Smooth muscle cell (in vitro differentiated cells): ENCODE measurements around the gene CGB1. TPM values are rescaled to one million over a fixed set of nuclear protein-coding genes. Genes with fewer than 3 reads are reported as not detected.
"Not testable (repeated sequence)": the region's sequence is repeated elsewhere in the genome, so short reads cannot be mapped to it uniquely, and the experiment has no call there.

Source experiments
- DNase-seq: peaks from one replicate; lab custom pipeline; 2025; ENCODE audit not compliant: unreplicated experiment; lab: John Stamatoyannopoulos, UW
- H2AFZ ChIP-seq: fragments of 200-600 bp; sonication (generic); 2 replicates; pipeline ENCODE4 v1.6.0; 2016; ENCODE audit warnings: antibody characterized with exemption, low read depth, mild to moderate bottlenecking
- H3F3A ChIP-seq: fragments of 200-600 bp; sonication (generic); 2 replicates; pipeline ENCODE4 v1.6.0; 2017; ENCODE audit warnings: antibody characterized with exemption, low read depth
- H3K27ac ChIP-seq: fragments of 200-600 bp; sonication (generic); 2 replicates; pipeline ENCODE4 v1.5.1; 2016; ENCODE audit warnings: low read depth, mild to moderate bottlenecking
- H3K27me3 ChIP-seq: fragments of 200-600 bp; sonication (generic); 2 replicates; pipeline ENCODE4 v1.6.1; 2016; ENCODE audit warnings: low read depth, mild to moderate bottlenecking
- H3K36me3 ChIP-seq: fragments of 200-600 bp; sonication (generic); 2 replicates; pipeline ENCODE4 v1.5.1; 2016; ENCODE audit warnings: low read depth
- H3K4me1 ChIP-seq: fragments of 200-600 bp; sonication (generic); 2 replicates; pipeline ENCODE4 v1.5.1; 2016; ENCODE audit warnings: low read depth
- H3K4me2 ChIP-seq: fragments of 200-600 bp; sonication (generic); 2 replicates; pipeline ENCODE4 v1.6.0; 2016; ENCODE audit warnings: mild to moderate bottlenecking
- H3K4me3 ChIP-seq: fragments of 200-600 bp; sonication (generic); 2 replicates; pipeline ENCODE4 v1.5.1; 2016; ENCODE audit warnings: mild to moderate bottlenecking
- H3K79me2 ChIP-seq: fragments of 200-600 bp; sonication (generic); 2 replicates; pipeline ENCODE4 v1.6.0; 2016; ENCODE audit warnings: low read depth, mild to moderate bottlenecking
- H3K9ac ChIP-seq: fragments of 200-600 bp; sonication (generic); 2 replicates; pipeline ENCODE4 v1.6.0; 2016; ENCODE audit warnings: low read depth
- H3K9me3 ChIP-seq: fragments of 200-600 bp; sonication (generic); replicated peaks from 2 replicates; pipeline ENCODE4 v1.5.1; 2016; ENCODE audit warnings: low read depth
- H4K20me1 ChIP-seq: fragments of 200-600 bp; sonication (generic); 2 replicates; pipeline ENCODE4 v1.6.0; 2016; ENCODE audit warnings: low read depth
- CTCF ChIP-seq: fragments of 200-600 bp; sonication (generic); IDR thresholded peaks from 2 replicates; pipeline ENCODE4 v1.5.1; 2017; ENCODE audit warnings: borderline replicate concordance, mild to moderate bottlenecking, antibody characterized with exemption; ENCODE audit not compliant: insufficient read depth, poor library complexity, severe bottlenecking
- WGBS: methylation state at CpG from one replicate; pipeline ENCODE4 v1.1.7; 2016; ENCODE audit warnings: low lambda C conversion rate; 5-methylcytosine and 5-hydroxymethylcytosine counted together
- polyA plus RNA-seq: library from polyadenylated mRNA; unstranded; fragments of >200 nt; fragmentation: Nextera tagmentation; extraction: Ambion mirVana; gene quantifications from 2 replicates; pipeline ENCODE4 v1.2.1, GENCODE V29; 2016
- total RNA-seq: library from RNA; depleted of rRNA; stranded (reverse); fragments of >200 nt; gene quantifications from 2 replicates; pipeline ENCODE4 v1.2.3, GENCODE V29; 2014

CGB1 gene
- total and polyA plus RNA-seq, 2 experiments from 2014 or later, result not detected

DNA sequence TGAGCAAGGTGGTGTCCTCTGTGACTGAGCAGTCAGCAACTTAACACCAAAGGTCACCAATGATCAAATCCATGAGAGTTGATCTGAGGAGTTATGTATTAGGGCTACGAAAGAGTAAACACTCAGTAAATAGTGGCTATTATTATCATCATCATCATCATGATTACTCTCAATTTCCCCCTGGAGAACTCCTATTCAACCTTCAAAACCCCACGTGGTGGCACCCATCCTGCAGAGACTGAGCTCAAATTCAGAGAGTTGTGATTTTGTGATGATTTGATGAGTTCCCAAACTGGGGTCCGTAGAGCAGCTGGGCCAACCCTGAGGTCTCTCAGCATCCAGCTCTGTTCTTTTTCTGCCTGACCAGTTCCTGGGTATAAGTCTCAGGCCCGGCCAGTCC lies 13.1 kb upstream of the CGB1 start:
- not testable (repeated sequence) for H3K4me1 ChIP-seq, H3K4me2 ChIP-seq, H3K4me3 ChIP-seq, H3K9ac ChIP-seq, H4K20me1 ChIP-seq, H3F3A ChIP-seq, H3K9me3 ChIP-seq, H3K36me3 ChIP-seq, H3K27me3 ChIP-seq, DNase-seq, H3K79me2 ChIP-seq, H2AFZ ChIP-seq
- H3K27ac ChIP-seq, result peak overlapping the region; percentile 53
- 87% methylated on average over 3 of the region's 4 CpGs for WGBS

DNA sequence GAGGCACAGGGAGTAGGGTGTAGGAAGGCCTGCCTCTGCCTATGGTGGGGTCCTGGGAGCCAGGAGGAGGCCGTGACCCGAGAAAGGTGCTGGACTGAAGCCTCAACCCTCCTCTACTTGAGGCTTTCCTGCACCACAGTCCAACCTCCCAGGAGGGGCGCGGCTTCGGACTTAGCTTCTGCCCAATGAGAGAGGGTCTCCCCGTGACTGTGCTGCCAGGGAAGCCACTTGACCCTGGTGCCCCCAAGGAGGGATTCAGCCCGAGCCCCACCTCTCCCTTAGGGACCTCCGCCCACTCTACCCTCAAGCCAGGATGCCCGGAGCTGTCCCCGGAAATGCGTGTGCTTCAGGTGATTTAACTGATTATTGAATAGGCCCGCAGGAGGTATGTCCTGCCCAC lies 12.3 kb upstream of the CGB1 start, which contains the start of gene CGB8:
CGB8 (minus strand) TSS at position 101 of the 400 bp plus-strand sequence. CDS start 372 bp downstream, outside the sequence.
- H3K36me3 ChIP-seq, H3K4me3 ChIP-seq, H2AFZ ChIP-seq, H3K9ac ChIP-seq, H3K4me2 ChIP-seq, H4K20me1 ChIP-seq, H3K27me3 ChIP-seq, H3K79me2 ChIP-seq, H3K4me1 ChIP-seq, H3K27ac ChIP-seq, DNase-seq, H3F3A ChIP-seq, H3K9me3 ChIP-seq: not testable (repeated sequence)
- 83% methylated on average over 10 of the region's 12 CpGs for WGBS

GRCh38 chr19:49043548-49043947 lies 6.9 kb upstream of the CGB1 start, which contains the start of gene CGB5:
Gene CGB5 (plus strand): TSS chr19:49043848. CDS start chr19:49044210, 362 bp downstream.
- not testable (repeated sequence) for H4K20me1 ChIP-seq, H3K79me2 ChIP-seq, H3K4me3 ChIP-seq, H3K27me3 ChIP-seq, H3K9ac ChIP-seq, DNase-seq, H3F3A ChIP-seq, H2AFZ ChIP-seq, H3K4me2 ChIP-seq, H3K27ac ChIP-seq, H3K36me3 ChIP-seq, H3K4me1 ChIP-seq, H3K9me3 ChIP-seq
- WGBS, result 83% methylated on average over 15 of the region's 15 CpGs

DNA sequence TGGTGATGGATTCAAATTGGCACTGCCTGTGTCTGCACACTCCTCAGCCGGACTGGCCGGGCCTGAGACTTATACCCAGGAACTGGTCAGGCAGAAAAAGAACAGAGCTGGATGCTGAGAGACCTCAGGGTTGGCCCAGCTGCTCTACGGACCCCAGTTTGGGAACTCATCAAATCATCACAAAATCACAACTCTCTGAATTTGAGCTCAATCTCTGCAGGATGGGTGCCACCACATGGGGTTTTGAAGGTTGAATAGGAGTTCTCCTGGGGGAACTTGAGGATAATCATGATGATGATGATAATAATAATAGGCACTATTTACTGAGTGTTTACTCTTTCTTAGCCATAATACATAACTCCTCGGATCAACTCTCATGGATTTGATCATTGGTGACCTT lies 6.0 kb upstream of the CGB1 start:
- H4K20me1 ChIP-seq, H3K4me3 ChIP-seq, H3K4me1 ChIP-seq, H3K27ac ChIP-seq, H3F3A ChIP-seq, H3K4me2 ChIP-seq, H2AFZ ChIP-seq, H3K9ac ChIP-seq, H3K79me2 ChIP-seq, H3K36me3 ChIP-seq, DNase-seq, H3K9me3 ChIP-seq, H3K27me3 ChIP-seq: not testable (repeated sequence)
- WGBS, result 99% methylated on average over 3 of the region's 4 CpGs

GRCh38 chr19:49042177-49042576 lies 5.5 kb upstream of the CGB1 start:
- no peaks in the 10 kb centered on the region for H3K36me3 ChIP-seq
- H3K27ac ChIP-seq, result no peak overlapping the region
- no peak overlapping the region for H2AFZ ChIP-seq
- H4K20me1 ChIP-seq, result no peaks in the 10 kb centered on the region
- H3K27me3 ChIP-seq, result no peaks in the 10 kb centered on the region
- H3K4me1 ChIP-seq, result no peaks in the 10 kb centered on the region
- peak overlapping the region; percentile 28 for H3K4me2 ChIP-seq
- WGBS, result 61% methylated on average over 17 of the region's 17 CpGs
- H3K79me2 ChIP-seq, result no peaks in the 10 kb centered on the region
- TF ChIP-seq CTCF, result no peak
- H3K9ac ChIP-seq, result no peak overlapping the region
- H3K9me3 ChIP-seq, result no peaks in the 10 kb centered on the region
- H3F3A ChIP-seq, result no peaks in the 10 kb centered on the region
- DNase-seq, result no peak
- no peak overlapping the region for H3K4me3 ChIP-seq

DNA sequence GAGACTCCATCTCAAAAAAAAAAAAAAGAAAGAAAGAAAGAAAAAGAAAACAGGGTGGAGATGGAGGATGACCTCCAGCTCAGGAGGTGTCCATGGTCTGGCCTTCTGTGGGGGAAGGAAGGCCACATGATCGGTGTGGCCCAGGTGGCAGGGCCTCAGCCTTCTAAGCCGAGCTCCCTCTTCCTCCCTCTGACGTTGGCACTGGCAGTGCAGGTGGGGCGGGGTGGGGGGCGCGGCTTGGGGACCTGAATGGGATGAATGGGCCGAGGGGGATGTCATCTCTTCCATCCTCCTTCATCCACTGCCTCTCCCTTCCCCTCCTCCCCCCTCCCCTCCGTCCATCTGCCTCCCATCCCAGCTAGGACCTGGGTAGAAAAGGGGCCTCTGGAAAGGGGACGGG lies 3.0 kb upstream of the CGB1 start:
- peak overlapping the region; percentile 81 for H3K27ac ChIP-seq
- not testable (repeated sequence) for H3K4me2 ChIP-seq, H3K79me2 ChIP-seq, DNase-seq, H2AFZ ChIP-seq, H3K4me1 ChIP-seq, H3K9ac ChIP-seq, H3K27me3 ChIP-seq, H3K9me3 ChIP-seq, H3K4me3 ChIP-seq, H3F3A ChIP-seq, H3K36me3 ChIP-seq, H4K20me1 ChIP-seq
- 71% methylated on average over 7 of the region's 9 CpGs for WGBS

DNA sequence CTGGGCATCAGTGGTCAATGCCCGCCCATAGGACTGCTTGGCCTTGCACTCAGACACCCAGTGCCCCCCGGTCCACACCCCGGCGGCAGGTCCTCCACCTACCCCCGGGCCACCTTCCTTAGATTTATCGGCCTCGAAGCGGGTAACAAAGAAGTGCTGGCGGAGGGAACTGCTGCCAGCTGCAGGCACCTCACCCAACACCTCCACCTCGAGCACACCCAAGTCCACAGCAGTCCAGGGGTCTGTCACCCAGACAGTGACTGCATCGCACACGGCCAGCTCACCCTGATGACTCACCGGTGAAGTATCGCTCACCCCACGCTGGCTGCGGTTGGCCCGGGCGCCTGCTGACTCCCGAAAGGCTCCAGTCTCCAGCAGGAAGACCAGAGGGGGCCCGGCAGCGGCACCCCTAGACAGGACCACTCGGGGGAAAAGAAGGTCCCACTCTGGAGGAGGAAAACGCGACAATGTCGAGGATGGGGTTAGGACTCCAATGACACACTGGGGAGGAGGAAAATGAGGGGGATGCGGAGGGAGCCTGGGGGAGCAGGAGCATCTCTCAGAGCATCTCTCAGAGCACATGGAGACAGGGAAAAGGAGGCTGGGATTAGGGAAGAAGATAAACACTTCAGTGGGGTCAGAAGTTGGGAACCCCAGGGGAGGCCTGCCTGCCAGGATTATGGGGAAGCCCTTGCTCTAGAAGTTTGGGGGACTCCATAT lies 2.0 kb upstream of the CGB1 start:
- H3K27ac ChIP-seq, result peak overlapping the region; percentile 81
- H2AFZ ChIP-seq, result not testable (repeated sequence)

GRCh38 chr19:49038111-49038510 lies 1.4 kb upstream of the CGB1 start:
- not testable (repeated sequence) for H3K4me3 ChIP-seq, H3K4me2 ChIP-seq, H3K4me1 ChIP-seq, DNase-seq, H2AFZ ChIP-seq, H3K36me3 ChIP-seq, H3K9me3 ChIP-seq, H4K20me1 ChIP-seq, H3K79me2 ChIP-seq, H3F3A ChIP-seq, H3K27me3 ChIP-seq
- WGBS, result 89% methylated on average over 8 of the region's 8 CpGs
- peak overlapping the region; percentile 60 for H3K9ac ChIP-seq
- H3K27ac ChIP-seq, result peak overlapping the region; percentile 81

More for the DNA sequence above, 2.0 kb upstream of the CGB1 start:
- H3K9me3 ChIP-seq, H3K27me3 ChIP-seq, H4K20me1 ChIP-seq, DNase-seq, H3K4me1 ChIP-seq, H3K4me3 ChIP-seq, H3F3A ChIP-seq, H3K4me2 ChIP-seq, H3K36me3 ChIP-seq, H3K79me2 ChIP-seq: not testable (repeated sequence)
- H3K9ac ChIP-seq, result peak overlapping the region; percentile 60
- WGBS, result 52% methylated on average over 23 of the region's 26 CpGs
